ENCODE data around the gene GABRR2.
A peak's percentile ranks its signal among the peaks of the same experiment; 100 is the strongest.

Gene GABRR2

GRCh38 chr6:89315249-89315885, at the start of gene GABRR2:
Gene GABRR2, minus strand, starts transcription at chr6:89315299. Its CDS starts 134 bp downstream, at chr6:89315165.
- DNase-seq (ENCODE audit: low read depth in 3 of 3), result no peak

- no peak for DNase-seq (ENCODE audit: low read depth in 3 of 3)
Measured at GRCh38 chr6:89364586-89364985, 49.5 kb upstream of the GABRR2 start.

GRCh38 chr6:89361171-89361570, 46.1 kb upstream of the GABRR2 start:
- DNase-seq (ENCODE audit: low read depth in 3 of 3), result no peak

GRCh38 chr6:89360415-89360999, 45.4 kb upstream of the GABRR2 start:
- DNase-seq (ENCODE audit: low read depth in 3 of 3), result no peak

GRCh38 chr6:89359561-89359960, 44.5 kb upstream of the GABRR2 start:
- no peak for DNase-seq (ENCODE audit: low read depth in 3 of 3)

- no peak for DNase-seq (ENCODE audit: low read depth in 3 of 3)
Measured at GRCh38 chr6:89357390-89357789, 42.3 kb upstream of the GABRR2 start.

- DNase-seq (ENCODE audit: low read depth in 3 of 3), result no peak
Measured at GRCh38 chr6:89356642-89357170, 41.6 kb upstream of the GABRR2 start.

- no peak for DNase-seq (ENCODE audit: low read depth in 3 of 3)
Measured at GRCh38 chr6:89355511-89356194, 40.6 kb upstream of the GABRR2 start.

- no peak for DNase-seq (ENCODE audit: low read depth in 3 of 3)
Measured at GRCh38 chr6:89353702-89354392, 38.7 kb upstream of the GABRR2 start.

GRCh38 chr6:89353118-89353556, 38.0 kb upstream of the GABRR2 start:
- DNase-seq (ENCODE audit: low read depth in 3 of 3), result peak in 1 of 3 donors; percentile 16

GRCh38 chr6:89352278-89353117, 37.4 kb upstream of the GABRR2 start, which contains the start of gene UBE2J1:
Gene UBE2J1, minus strand, starts transcription at chr6:89352722. Its CDS starts 153 bp downstream, at chr6:89352569.
- DNase-seq (ENCODE audit: low read depth in 3 of 3), result peak; percentile 45 to 69 (median 56)

- no peak for DNase-seq (ENCODE audit: low read depth in 3 of 3)
Measured at GRCh38 chr6:89351671-89352277, 36.7 kb upstream of the GABRR2 start.

GRCh38 chr6:89350281-89350966, 35.3 kb upstream of the GABRR2 start:
- no peak for DNase-seq (ENCODE audit: low read depth in 3 of 3)

- DNase-seq (ENCODE audit: low read depth in 3 of 3), result no peak
Measured at GRCh38 chr6:89348372-89348771, 33.3 kb upstream of the GABRR2 start.

- DNase-seq (ENCODE audit: low read depth in 3 of 3), result no peak
Measured at GRCh38 chr6:89347825-89348224, 32.7 kb upstream of the GABRR2 start.

- DNase-seq (ENCODE audit: low read depth in 3 of 3), result no peak
Measured at GRCh38 chr6:89346433-89346832, 31.3 kb upstream of the GABRR2 start.

GRCh38 chr6:89339565-89339964, 24.5 kb upstream of the GABRR2 start:
- DNase-seq (ENCODE audit: low read depth in 3 of 3), result no peak

GRCh38 chr6:89335164-89335563, 20.1 kb upstream of the GABRR2 start:
- DNase-seq (ENCODE audit: low read depth in 3 of 3), result no peak

- no peak for DNase-seq (ENCODE audit: low read depth in 3 of 3)
Measured at GRCh38 chr6:89330910-89331309, 15.8 kb upstream of the GABRR2 start.

- DNase-seq (ENCODE audit: low read depth in 3 of 3), result no peak
Measured at GRCh38 chr6:89328976-89329375, 13.9 kb upstream of the GABRR2 start.

Measured in stimulated activated CD4-positive, alpha-beta T cell treated with anti-CD3 and anti-CD28 coated beads, TNF-alpha, amount 100 ng/mL, for 48 hours (primary cell).